NCI-H2081 (cell line): ENCODE measurements around the gene ZMIZ1.
"Not testable (repeated sequence)": the region's sequence is repeated elsewhere in the genome, so short reads cannot be mapped to it uniquely, and the experiment has no call there.

Experiments
- DNase-seq, 2 experiments: peaks; one replicate each; lab custom pipeline; 2025; lab: John Stamatoyannopoulos, UW

ZMIZ1 gene

GRCh38 chr10:79266084-79266483 is 197.3 kb downstream of the ZMIZ1 start:
- DNase-seq: no peak

DNA sequence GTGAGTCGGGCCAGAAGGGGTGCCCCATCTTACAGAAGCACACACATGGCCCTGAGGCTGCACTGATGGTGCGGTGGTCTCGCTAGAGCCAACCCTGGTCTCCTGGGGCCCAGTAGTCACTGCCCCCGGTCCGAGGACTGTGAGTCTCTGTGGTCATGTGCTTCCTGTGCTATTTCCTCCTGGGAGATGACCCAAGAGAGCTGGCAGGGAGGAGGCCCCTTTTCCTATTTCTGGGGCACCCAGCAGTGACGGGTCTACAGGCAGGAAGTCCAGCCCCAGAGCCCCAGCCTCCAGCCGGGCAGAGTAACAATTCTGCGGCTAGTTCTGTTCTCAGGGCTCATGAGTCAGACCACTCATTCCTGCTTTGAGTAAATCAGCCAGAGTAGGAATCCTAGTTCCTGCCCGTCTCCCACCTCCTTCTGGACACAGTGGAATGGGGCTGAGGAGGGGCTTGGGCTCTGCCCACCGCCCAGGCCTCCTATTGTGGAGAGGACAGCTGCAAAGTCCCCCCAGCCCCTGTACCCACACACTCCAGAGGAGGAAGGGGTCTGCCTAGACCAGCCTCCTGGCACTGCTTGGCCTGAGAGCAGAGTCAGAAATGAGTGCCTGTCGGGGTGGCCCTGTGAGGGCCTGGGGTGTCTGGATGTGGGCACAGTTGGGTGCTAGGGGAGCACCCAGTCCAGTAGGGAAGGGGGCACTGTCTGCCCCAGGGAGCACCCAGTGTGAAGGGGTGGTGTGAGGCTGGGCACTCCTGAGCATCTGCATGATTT is 198.0 kb downstream of the ZMIZ1 start:
- DNase-seq: no peak

GRCh38 chr10:79267499-79267898 is 198.7 kb downstream of the ZMIZ1 start:
- no peak for DNase-seq

GRCh38 chr10:79268161-79268601 is 199.4 kb downstream of the ZMIZ1 start:
- no peak for DNase-seq

DNA sequence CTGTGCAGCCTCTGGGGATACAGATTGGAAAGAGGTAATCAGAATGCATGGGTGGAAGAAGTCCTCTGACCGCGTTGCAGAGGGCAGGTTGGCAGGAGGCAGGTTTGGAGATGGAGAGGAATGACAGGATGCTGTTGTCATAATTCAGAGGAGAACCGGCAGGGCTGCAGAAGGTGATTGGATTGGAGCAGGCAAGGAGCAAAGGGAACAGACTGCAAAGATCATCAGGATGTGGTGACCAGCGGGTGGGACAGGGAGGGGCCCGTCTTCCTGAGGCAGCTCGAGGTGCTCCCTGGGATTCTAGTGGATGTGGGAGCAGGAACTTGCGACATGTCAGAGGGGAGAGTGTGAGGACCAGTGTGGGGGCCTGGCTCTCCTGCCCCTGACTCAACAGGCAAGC is 200.0 kb downstream of the ZMIZ1 start:
- DNase-seq: no peak

- DNase-seq: no peak
These were observed 200.7 kb downstream of the ZMIZ1 start for GRCh38 chr10:79269443-79269842.

GRCh38 chr10:79269969-79270368 is 201.2 kb downstream of the ZMIZ1 start:
- no peak for DNase-seq

- no peak for DNase-seq
These were observed 201.9 kb downstream of the ZMIZ1 start for GRCh38 chr10:79270466-79271246.

DNA sequence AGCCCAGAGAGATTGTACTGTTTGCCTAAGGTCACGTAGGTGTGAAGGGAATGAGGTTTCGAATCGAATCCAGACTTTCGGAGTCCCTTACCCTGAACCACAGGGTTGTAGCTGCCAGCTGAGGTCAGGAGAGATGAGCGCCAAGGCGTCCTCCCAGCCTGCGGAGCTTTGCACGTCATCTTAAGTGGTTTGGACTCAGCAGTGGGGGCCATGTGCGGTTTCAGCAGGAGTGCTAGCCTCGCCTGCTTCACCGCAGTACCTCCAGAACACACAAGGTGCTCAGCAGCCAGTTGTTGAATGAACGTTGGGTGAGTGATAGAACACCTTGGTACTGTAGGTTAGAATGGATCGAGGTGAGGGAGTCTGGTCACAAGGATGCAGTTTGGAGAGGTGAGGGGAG is 203.6 kb downstream of the ZMIZ1 start:
- DNase-seq: no peak

GRCh38 chr10:79273604-79274003 is 204.8 kb downstream of the ZMIZ1 start:
- no peak for DNase-seq

DNA sequence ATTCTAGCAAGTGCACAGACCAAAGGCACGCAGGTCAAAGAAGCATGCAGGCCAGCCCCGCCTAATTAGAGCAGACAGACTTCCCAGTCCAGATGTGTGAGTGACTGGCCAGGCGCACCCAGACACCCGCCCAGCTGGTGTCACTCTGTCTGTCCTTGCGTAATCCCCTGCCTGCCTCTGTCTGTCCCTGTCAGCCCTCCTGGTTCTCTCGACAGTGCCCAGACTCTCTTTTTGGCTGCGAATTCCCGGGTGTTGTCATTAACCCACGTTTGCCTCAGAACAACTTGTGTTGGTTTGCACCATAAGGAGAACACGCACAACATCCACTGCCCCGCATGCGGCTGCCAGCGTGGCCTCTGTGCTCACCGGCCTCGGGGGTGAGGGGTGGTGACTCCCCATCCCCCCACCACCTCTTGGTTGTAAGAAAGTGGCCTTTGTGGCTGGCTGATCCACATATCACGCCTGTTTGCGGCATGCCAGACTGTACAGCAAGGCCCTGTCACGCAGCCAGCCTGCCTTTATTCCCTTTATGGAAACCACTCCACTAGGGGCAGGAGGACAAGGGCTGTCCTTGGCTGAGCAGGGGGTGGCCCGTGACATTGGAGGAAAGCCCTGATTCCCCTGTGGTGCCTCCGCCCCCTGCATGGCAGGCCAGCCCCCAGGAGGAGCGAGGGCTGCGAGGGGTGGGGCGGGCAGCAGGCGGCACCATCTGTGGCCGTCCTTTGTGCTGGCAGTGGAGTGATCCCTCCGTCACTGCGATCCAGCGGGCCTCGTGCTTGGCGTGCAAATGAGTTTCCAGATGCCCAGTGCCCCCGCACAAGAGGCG is 205.7 kb downstream of the ZMIZ1 start:
- DNase-seq: no peak

DNA sequence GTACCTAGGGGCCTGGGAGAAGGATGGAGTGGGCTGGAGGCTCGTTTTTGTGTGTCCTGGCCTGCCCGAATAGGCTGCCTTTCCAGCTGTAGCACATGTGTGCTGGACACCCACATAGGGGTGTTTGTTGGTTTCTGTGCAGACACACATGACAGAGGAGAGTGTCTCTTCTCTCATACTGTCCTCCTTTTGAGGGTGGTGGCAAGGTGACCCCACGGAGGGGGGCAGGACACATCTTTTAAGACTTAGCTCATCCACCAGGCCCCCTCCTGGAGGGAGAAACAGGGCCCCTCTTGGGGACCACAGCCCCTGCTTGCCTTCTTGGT is 206.3 kb downstream of the ZMIZ1 start:
- no peak for DNase-seq

- no peak for DNase-seq
These were observed 206.7 kb downstream of the ZMIZ1 start for GRCh38 chr10:79275431-79275851.

- no peak for DNase-seq
These were observed 209.0 kb downstream of the ZMIZ1 start for GRCh38 chr10:79277579-79278269.

DNA sequence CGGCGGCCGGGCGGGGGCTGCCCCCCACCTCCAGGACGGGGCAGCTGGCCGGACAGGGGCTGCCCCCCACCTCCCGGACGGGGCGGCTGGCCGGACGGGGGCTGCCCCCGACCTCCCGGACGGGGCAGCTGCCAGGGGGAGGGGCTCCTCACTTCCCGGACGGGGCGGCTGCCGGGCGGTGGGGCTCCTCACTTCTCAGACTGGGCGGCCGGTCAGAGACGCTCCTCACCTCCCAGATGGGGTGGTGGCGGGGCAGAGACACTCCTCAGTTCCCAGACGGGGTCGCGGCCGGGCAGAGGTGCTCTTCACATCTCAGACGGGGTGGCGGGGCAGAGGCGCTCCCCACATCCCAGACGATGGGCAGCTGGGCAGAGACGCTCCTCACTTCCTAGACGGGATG is 210.3 kb downstream of the ZMIZ1 start:
- DNase-seq: not testable (repeated sequence)

GRCh38 chr10:79280956-79281355 is 212.2 kb downstream of the ZMIZ1 start:
- no peak for DNase-seq

DNA sequence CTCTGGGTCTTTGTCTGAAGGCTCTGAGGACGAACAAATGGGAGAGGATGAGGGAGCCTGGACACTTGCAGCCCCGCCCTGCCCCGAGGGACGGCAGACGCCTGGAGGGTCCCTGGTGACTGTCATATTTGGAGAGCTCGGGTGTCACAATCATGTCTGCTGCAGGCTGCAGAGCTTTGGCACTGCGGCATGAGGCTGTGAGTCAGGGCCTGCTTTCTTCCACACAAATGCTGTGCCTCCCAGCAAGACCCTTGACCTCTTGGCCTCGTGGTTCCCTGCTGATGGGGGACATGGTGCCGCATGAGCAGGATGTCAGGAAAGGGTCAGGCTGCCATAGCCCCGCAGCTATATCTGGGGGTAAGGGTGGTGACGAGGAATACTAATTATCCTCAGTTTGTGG is 213.6 kb downstream of the ZMIZ1 start:
- DNase-seq: no peak

GRCh38 chr10:79283616-79284015 is 214.8 kb downstream of the ZMIZ1 start:
- no peak for DNase-seq

- DNase-seq: no peak
These were observed 215.5 kb downstream of the ZMIZ1 start for GRCh38 chr10:79284158-79284871.

DNA sequence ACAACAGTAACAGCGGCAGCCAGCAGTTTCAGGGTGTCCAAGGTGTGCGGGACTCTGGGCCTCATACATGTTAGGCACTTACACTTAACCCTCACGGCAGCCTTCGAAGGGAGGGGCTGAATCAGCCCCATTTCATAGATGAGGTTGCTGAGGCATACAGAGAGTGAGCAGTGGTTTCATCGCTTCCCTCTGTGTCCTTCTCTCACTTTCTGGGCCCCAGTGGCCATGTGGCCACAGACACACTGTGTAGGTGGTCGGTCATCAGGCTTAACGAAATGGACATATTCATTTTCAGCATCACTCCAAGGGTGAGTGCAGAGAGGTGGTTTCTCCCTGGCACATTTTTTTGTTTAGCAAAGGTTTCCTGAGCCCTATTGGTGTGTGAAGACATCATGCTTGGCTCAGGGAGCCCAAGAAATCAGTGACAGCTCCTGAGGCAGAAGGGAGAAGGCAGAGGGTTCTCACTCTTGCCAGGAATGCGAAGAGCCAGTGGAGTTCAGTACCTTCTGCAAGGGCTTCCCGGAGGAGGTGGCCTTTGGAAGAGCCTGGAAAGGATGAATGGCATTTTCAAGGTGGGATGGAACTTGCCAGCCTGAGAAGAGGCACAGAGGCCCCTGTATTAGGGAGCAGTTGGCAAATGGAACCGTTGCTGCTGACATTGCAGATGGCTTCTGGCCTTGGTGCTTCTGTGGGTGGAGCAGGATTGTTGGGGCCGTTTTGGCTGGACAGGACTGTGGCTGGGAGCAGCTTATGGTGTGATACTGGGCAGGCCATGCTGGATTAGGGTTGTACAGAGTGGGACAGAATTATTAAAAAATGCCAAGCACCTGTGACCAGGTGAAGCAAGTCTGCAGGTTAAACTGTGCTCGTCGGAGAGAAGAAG is 216.8 kb downstream of the ZMIZ1 start:
- no peak for DNase-seq
